HG03066 (cell line): Measurements from ENCODE around the gene UACA.

Experiments
- ATAC-seq: cut with Tn5 transposase; IDR thresholded peaks from one replicate; pipeline ENCODE4 v1.9.1; 2021; ENCODE audit warnings: low read depth; ENCODE audit not compliant: unreplicated experiment

The UACA gene

GRCh38 chr15:70715840-70716485 lies 47.4 kb downstream of the UACA start:
- no peak for ATAC-seq

DNA sequence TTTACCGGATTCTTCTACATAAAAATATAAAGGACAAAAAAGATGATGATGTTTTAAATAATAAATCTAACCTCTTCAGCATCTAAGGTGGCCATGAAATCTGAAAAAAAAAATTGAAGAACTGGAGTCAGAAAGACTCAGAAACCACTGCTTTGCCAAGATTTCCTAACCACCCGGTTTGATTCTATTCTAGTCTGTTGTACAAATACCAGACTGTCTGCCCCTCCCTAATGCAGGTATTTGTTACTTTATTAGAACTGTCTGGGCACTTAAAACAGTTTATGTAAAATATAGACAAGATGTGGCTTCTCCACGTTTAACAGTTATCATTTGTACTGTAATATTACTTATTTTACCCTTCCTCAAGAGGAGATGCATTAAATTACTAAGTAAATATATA lies 48.8 kb downstream of the UACA start:
- no peak for ATAC-seq

- ATAC-seq: no peak
These were observed 49.3 kb downstream of the UACA start for GRCh38 chr15:70714015-70714414.

DNA sequence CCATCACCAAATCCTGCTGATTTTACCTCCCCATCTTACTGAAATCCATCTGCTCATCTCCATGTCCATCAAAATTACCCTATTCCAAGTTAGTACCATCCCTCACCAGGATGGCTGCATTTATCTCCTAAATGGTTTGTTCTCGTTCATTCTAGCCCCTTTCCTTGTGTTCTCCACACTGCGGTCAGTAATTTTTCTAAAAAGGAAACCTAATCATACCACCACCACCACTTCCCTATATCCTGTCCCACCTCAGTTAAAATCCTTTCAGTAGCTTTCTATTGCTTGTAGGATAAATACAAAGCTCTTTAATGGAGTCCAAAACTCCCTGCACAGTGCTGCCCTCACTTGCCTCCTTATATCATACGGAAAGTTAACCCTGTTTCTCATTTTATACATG lies 51.1 kb downstream of the UACA start:
- no peak for ATAC-seq

DNA sequence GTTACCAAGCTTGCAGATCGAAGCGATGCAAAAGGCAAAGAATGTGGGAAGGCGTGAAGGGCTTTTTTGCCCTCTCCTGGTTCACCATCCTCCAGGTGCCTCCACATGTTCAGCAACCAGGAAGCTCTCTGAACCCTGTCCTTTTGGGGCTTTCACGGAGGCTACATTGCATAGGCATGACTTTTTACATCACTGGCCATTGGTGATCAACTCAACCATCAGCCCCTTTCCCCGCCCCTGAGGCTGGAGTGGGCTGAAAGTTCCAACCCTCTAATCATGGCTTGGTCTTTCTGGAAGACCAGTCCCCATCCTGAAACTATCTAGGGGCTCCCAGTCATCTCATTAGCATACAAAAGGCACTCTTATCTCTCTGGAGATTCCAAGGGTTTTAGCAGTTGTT lies 52.6 kb downstream of the UACA start:
- no peak for ATAC-seq

- no peak for ATAC-seq
These were observed 54.5 kb downstream of the UACA start for GRCh38 chr15:70708839-70709238.

DNA sequence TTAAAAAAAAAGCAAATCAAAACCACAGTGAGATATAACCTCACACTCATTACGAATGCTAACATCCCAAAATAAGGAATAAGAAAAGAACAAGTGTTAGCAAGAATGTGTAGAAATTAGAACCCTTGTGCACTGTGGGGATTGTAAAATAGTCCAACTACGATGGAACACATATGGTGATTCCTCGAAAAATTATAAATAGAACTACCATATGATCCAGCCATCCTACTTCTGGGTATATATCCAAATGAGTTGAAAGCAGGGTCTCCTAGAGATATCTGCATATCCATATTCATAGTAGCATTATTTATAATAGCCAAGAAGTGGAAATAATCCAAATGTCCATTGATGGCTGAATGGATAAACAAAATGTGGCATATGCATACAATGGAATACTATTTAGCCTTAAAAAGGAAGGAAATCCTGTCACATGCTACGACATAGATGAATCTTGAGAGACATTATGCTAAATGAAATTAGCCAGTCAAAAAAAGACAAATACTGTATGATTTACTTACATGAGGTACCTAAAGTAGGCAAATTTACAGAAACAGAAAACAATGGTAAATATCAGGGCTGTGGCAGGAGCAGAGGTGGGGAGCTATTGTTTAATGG lies 55.6 kb downstream of the UACA start:
- ATAC-seq: no peak

DNA sequence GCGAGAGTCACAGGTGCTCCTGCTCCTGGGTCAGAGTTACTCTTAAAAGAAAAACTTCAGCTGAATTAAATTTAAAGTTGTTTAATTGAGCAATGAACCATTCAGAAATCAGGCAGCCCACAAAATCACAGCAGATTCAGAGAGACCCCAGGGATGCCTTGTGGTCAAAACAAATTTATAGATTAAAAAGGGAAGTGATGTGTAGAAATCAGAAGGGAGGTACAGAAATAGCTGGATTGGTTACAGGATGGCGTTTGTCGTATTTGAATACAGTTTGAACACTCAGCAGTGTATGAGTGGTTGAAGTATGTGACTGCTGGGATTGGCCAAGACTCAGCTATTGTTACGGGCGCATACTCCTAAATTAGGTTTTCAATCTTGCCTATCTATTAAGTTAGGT lies 58.6 kb downstream of the UACA start:
- no peak for ATAC-seq

- no peak for ATAC-seq
These were observed 59.2 kb downstream of the UACA start for GRCh38 chr15:70704166-70704565.

DNA sequence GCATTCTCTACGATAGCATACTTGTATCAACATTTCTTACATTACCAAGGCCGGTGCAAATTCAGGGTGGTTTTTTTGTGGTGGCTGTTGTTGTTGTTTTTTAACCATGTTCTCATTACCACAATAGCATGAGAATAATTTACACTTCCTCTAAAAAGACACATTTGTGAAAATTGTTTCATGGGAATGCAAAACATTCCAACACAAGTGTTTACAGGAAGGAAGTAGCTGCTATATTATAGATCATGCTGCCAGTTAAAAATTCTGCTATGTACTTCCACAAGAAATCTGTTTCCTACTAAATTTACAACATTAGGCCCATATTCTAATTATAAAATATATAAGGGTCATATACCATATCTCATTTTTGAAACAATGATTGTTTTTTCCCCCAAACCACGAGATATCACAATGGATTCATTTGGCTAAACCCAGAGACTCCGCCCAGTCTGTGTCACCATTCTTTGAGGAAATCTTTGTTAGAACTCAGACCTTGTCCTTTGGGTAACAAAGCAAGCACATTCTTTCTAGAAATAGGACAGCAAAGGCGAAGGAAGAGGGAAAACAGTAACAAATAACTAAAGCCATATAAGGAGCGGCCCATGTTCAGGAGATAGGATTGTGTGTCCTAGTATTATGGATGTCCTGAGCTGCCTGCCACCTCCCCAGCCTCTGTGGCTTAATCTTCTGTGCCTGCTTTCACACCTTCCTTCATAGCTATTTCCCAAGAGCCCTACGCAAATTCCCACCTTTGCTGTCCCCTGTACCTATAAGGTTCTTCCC lies 60.1 kb downstream of the UACA start:
- ATAC-seq: no peak

- no peak for ATAC-seq
These were observed 60.8 kb downstream of the UACA start for GRCh38 chr15:70702584-70702983.

DNA sequence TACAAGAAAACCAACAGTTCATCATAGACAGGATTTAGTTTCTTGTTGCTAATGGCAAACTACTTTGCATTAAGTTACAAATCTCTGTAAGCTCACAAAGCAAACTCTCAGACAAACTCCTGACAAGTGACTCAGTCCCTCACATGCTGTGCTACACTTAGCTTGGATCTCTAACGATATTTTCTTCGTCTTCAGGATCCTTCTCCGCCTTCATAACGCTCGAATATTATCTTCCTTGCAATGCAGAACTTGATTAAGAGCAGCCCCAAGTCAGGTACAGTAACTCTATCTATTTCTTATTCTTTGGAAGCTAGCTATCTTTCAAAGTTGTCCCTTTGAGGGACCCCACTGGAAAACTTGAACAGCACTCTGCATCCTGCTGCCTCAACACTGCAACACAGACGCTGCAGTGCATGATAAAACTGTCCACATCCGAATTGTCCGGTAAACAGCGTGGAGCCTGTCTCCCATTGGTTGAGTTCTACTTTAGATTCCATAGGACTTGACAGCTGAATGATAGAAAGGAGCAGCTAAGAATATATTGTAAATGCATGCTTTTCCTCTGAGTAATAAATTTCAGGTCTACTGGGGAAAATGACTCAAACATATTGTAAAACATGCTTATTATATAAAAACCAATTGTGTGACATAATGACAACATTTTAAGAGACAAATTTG lies 61.3 kb downstream of the UACA start:
- ATAC-seq: no peak

DNA sequence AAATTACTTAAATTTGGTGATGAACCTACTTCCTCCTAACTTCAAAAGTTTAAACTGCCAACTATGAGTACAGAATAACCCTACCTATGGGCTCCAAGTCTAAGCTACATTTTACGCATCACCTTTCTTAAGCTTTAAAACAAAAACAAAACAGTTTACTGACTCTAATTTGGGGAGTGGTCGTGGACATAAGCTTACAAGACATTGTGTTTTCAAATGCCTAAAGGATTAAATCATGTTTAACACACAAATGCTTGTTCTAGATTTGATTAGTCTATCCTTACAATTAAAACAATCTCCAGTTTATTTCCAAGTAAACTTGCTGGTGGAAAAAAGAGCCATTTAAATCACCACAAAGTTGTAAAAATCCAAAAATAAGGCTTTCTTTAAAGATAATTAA lies 62.2 kb downstream of the UACA start:
- no peak for ATAC-seq

DNA sequence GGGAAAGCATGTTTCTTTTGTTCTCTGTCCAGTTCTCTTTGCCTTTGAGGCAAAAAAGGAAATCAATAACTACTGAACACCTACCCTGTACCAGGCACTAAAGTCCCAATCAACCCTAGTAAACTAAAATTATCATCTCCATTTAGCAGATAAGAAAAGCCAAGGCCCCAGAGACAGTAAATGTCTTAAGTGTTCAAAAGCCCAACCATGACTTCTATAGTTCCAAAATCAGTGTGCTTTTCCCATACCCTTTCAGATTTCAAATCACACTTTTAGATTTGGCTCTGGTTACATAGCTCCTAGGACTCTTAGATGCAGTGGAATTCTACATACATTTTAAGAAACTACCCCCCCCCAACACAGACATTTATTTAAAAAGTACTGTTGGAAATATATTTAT lies 63.5 kb downstream of the UACA start:
- ATAC-seq: no peak

- no peak for ATAC-seq
These were observed 64.4 kb downstream of the UACA start for GRCh38 chr15:70698836-70699390.

GRCh38 chr15:70698426-70698825 lies 64.9 kb downstream of the UACA start:
- no peak for ATAC-seq

DNA sequence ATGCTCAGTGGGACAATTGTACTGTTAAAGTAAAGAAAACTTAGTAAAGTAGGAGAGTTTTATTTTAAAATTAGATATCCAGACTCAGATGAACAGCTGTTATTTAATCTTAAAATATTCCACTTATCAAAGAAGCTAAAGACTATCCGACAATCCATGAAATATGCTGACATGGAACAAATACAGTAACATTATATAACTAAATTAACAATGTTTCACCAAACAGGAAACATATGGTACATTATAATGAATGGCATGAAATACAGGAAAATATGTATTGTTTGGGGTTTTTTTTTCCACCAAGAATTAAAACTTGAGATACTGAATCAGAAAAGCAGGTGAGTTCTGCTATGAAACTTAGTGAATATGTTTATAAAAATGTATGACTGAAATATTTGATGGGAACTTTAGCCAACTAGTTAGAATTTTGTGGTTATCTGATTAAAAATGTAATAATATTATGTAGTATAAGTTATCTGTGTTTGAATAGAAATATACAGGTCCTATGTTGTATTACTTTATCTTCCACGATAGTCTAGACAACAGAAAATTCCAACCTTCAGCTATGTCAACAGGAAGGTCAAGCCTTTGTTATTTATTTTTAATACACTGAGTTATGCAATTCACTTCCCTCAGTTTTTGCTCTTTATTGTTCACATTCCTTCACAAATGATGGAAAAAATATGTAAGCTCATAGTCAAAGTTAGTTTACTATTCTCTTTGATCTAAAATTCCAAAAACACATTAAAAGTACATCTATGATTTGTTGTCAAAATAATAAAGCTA lies 72.7 kb downstream of the UACA start:
- no peak for ATAC-seq

GRCh38 chr15:70690021-70690420 lies 73.3 kb downstream of the UACA start:
- no peak for ATAC-seq

GRCh38 chr15:70687482-70687881 lies 75.9 kb downstream of the UACA start:
- no peak for ATAC-seq

- no peak for ATAC-seq
These were observed 82.5 kb downstream of the UACA start for GRCh38 chr15:70680817-70681216.
